ENCODE results near the gene KCNQ1. TPM values are rescaled to one million over a fixed set of nuclear protein-coding genes. Genes with fewer than 3 reads are reported as not detected.

Gene KCNQ1
- total RNA-seq, 1 experiment from 2014 or later, result 1.0 TPM

DNA sequence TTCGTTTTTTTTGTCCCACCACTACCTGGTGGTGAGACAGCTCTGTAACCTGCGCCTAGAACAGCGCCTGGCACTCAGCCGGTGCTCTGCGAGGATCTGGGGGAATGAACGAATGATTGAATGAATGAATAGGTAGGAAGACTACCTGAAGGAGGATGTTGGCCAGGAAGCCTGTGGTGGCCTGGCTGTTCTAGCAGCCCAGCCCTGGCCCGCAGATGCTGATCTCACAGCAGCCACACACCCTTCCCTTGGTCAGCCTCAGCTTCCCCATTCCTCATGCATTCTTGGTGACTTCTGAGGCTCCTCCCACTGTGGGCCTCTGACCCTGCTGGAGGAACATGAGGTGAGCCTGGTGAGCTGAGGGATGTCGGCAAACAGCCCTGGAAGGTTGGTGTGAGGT is 4.2 kb upstream of the KCNQ1 start:
- Mint-ChIP-seq H3K27me3 (ENCODE audit: insufficient read depth, unreplicated experiment) (peaks cover 17% of the 10 kb centered on the region), H3K4me3 (ENCODE audit: unreplicated experiment) (no peak overlapping the region), H3K9me3 (ENCODE audit: unreplicated experiment) (no peaks in the 10 kb centered on the region)

DNA sequence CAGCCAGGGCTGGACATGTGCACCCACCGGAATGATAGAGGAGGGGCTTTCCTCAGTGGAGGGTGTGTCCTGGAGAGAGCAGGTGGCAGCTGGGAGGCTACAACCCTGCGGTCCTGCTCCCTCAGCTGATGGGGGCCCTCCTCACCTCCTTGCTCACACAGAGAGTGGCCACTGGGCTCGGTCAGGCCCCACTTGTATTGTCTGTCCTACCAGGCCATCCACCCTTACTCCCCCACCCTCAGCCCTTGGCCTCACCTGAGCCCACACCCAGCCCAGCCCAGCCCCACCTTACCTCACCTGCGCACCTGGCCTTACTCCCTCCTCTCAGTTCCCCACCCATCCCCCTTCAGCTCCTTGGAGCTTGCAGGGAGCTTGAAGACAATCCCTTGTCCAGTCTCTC is 3.6 kb upstream of the KCNQ1 start:
- H3K9me3 Mint-ChIP-seq (ENCODE audit: unreplicated experiment), result no peaks in the 10 kb centered on the region
- no peaks in the 10 kb centered on the region for H3K4me1 ChIP-seq
- H3K9me3 ChIP-seq, result no peaks in the 10 kb centered on the region
- no peak overlapping the region for H3K4me3 Mint-ChIP-seq (ENCODE audit: unreplicated experiment)
- intact Hi-C loops (cut with micrococcal nuclease; ENCODE audit: unreplicated experiment), result no loop called here
- BruUV-seq (replicated peaks), result no TSS peak
- H3K36me3 ChIP-seq (ENCODE audit: control insufficient read depth, insufficient read depth, low read length), result no peaks in the 10 kb centered on the region
- H3K27me3 ChIP-seq (replicated peaks; ENCODE audit: control insufficient read depth, insufficient read depth, low read length), result 0 out of 2 replicates have a peak, but pooled peaks cover 3% of the 10 kb centered on the region
- H3K27ac Mint-ChIP-seq (ENCODE audit: unreplicated experiment), result no peak overlapping the region
- no peaks in the 10 kb centered on the region for H3K36me3 Mint-ChIP-seq (ENCODE audit: insufficient read depth, unreplicated experiment)
- POLR2A ChIA-PET, result no interaction called here
- H3K4me1 Mint-ChIP-seq (ENCODE audit: low read depth, unreplicated experiment), result no peaks in the 10 kb centered on the region
- CTCF ChIA-PET, result interaction anchor here (0.7 kb wide), 1 partner anchor 20 kb away, joined by 3 read pairs; no protein-coding TSS in a partner anchor
- H3K4me3 ChIP-seq (ENCODE audit: low read depth, low read length), result no peak overlapping the region
- TF ChIP-seq, protein P1, sequence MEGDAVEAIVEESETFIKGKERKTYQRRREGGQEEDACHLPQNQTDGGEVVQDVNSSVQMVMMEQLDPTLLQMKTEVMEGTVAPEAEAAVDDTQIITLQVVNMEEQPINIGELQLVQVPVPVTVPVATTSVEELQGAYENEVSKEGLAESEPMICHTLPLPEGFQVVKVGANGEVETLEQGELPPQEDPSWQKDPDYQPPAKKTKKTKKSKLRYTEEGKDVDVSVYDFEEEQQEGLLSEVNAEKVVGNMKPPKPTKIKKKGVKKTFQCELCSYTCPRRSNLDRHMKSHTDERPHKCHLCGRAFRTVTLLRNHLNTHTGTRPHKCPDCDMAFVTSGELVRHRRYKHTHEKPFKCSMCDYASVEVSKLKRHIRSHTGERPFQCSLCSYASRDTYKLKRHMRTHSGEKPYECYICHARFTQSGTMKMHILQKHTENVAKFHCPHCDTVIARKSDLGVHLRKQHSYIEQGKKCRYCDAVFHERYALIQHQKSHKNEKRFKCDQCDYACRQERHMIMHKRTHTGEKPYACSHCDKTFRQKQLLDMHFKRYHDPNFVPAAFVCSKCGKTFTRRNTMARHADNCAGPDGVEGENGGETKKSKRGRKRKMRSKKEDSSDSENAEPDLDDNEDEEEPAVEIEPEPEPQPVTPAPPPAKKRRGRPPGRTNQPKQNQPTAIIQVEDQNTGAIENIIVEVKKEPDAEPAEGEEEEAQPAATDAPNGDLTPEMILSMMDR (IDR thresholded peaks at IDR 0.05; ENCODE audit: insufficient read depth in 1 of 2, low read depth in 1 of 2, low read length in 1 of 2, severe bottlenecking in 1 of 2, unreplicated experiment in 1 of 2), result no peak
- H3K27me3 Mint-ChIP-seq (ENCODE audit: insufficient read depth, unreplicated experiment), result peaks cover 17% of the 10 kb centered on the region
- DNase-seq, result no peak

More for the DNA sequence above, 4.2 kb upstream of the KCNQ1 start:
- POLR2A ChIA-PET, result no interaction called here
- CTCF ChIA-PET, result interaction anchor here (0.7 kb wide), 1 partner anchor 20 kb away, joined by 3 read pairs; no protein-coding TSS in a partner anchor
- H3K4me3 ChIP-seq (ENCODE audit: low read depth, low read length), result no peak overlapping the region
- TF ChIP-seq, protein P1 (IDR thresholded peaks at IDR 0.05; ENCODE audit: insufficient read depth in 1 of 2, low read depth in 1 of 2, low read length in 1 of 2, severe bottlenecking in 1 of 2, unreplicated experiment in 1 of 2), result no peak
- H3K4me1 ChIP-seq, result no peaks in the 10 kb centered on the region
- no peaks in the 10 kb centered on the region for H3K9me3 ChIP-seq
- DNase-seq, result peak in 1 of 2 experiments; percentile 24
- H3K27me3 ChIP-seq (replicated peaks; ENCODE audit: control insufficient read depth, insufficient read depth, low read length), result 0 out of 2 replicates have a peak, but pooled peaks cover 3% of the 10 kb centered on the region
- intact Hi-C loops (cut with micrococcal nuclease; ENCODE audit: unreplicated experiment), result no loop called here
- Mint-ChIP-seq H3K36me3 (ENCODE audit: insufficient read depth, unreplicated experiment) (no peaks in the 10 kb centered on the region), H3K27ac (ENCODE audit: unreplicated experiment) (no peak overlapping the region), H3K4me1 (ENCODE audit: low read depth, unreplicated experiment) (no peaks in the 10 kb centered on the region)
- H3K36me3 ChIP-seq (ENCODE audit: control insufficient read depth, insufficient read depth, low read length), result no peaks in the 10 kb centered on the region
- BruUV-seq (replicated peaks), result no TSS peak

DNA sequence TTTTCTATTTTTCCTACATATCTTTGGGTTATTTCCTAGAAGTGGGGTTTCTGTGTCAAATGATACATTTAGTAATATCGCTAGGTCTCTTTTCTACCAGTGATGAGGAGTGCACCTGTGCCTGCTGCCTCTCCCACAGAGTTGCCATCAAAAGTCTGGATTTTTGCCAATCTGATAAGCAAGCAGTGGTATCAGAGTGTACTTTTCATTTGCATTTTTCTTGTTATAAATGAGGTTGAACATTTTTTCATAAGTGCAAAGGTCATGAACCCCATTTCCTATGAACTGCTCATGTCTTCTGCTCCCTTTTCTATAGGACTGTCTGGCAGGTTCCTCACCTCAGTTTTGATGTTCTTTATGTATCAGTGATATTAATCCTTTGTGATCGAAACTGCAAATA is 2.2 kb upstream of the KCNQ1 start:
- no peaks in the 10 kb centered on the region for H3K9me3 Mint-ChIP-seq (ENCODE audit: unreplicated experiment)
- H3K4me1 Mint-ChIP-seq (ENCODE audit: low read depth, unreplicated experiment), result no peaks in the 10 kb centered on the region
- TF ChIP-seq, protein P1 (IDR thresholded peaks at IDR 0.05; ENCODE audit: insufficient read depth in 1 of 2, low read depth in 1 of 2, low read length in 1 of 2, severe bottlenecking in 1 of 2, unreplicated experiment in 1 of 2), result no peak
- Histone ChIP-seq H3K4me1 (no peaks in the 10 kb centered on the region), H3K36me3 (ENCODE audit: control insufficient read depth, insufficient read depth, low read length) (no peaks in the 10 kb centered on the region), H3K4me3 (ENCODE audit: low read depth, low read length) (no peak overlapping the region), H3K9me3 (no peaks in the 10 kb centered on the region), H3K27me3 (replicated peaks; ENCODE audit: control insufficient read depth, insufficient read depth, low read length) (peaks cover 3% of the 10 kb centered on the region; the same call in 1 of the 2 replicates)
- H3K27me3 Mint-ChIP-seq (ENCODE audit: insufficient read depth, unreplicated experiment), result peaks cover 19% of the 10 kb centered on the region
- no TSS peak for BruUV-seq (replicated peaks)
- POLR2A ChIA-PET, result no interaction called here
- CTCF ChIA-PET, result no interaction called here
- H3K4me3 Mint-ChIP-seq (ENCODE audit: unreplicated experiment), result no peak overlapping the region
- no peak for DNase-seq
- H3K36me3 Mint-ChIP-seq (ENCODE audit: insufficient read depth, unreplicated experiment), result no peaks in the 10 kb centered on the region
- intact Hi-C loops (cut with micrococcal nuclease; ENCODE audit: unreplicated experiment), result no loop called here
- no peak overlapping the region for H3K27ac Mint-ChIP-seq (ENCODE audit: unreplicated experiment)

Measured in Caco-2 (cell line).